NCI-H345 (cell line): ENCODE results near the gene KXD1.

Experiments
- DNase-seq: peaks from one replicate; lab custom pipeline; 2025; lab: John Stamatoyannopoulos, UW

KXD1 gene

GRCh38 chr19:18603255-18603957 is 45.7 kb downstream of the KXD1 start:
- no peak for DNase-seq

- no peak for DNase-seq
These were observed 46.5 kb downstream of the KXD1 start for GRCh38 chr19:18603958-18604819.

DNA sequence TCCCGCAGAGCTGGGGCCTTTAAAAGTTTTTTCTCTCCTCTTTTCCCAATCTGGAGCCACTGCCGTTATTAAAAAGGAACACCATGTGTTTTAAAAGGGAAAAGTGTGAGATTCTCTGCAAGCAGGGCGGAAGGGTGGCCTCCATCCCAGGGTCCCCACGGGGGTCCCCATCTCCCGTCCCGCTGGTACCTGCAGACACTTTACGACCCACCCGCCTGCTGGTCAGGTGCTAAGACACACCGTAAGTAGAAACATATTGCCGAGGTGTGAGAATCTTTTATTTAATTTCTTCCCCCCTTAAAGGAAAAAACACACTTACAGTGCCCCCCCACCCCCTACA is 47.1 kb downstream of the KXD1 start:
- no peak for DNase-seq

GRCh38 chr19:18605196-18605545 is 47.5 kb downstream of the KXD1 start:
- DNase-seq: no peak

- no peak for DNase-seq
These were observed 48.0 kb downstream of the KXD1 start for GRCh38 chr19:18605546-18606280.

GRCh38 chr19:18606281-18607225 is 48.9 kb downstream of the KXD1 start, which contains the start of gene CRLF1:
Gene CRLF1, minus strand, starts transcription at chr19:18606799. Its CDS starts 143 bp downstream, at chr19:18606656.
- no peak for DNase-seq

DNA sequence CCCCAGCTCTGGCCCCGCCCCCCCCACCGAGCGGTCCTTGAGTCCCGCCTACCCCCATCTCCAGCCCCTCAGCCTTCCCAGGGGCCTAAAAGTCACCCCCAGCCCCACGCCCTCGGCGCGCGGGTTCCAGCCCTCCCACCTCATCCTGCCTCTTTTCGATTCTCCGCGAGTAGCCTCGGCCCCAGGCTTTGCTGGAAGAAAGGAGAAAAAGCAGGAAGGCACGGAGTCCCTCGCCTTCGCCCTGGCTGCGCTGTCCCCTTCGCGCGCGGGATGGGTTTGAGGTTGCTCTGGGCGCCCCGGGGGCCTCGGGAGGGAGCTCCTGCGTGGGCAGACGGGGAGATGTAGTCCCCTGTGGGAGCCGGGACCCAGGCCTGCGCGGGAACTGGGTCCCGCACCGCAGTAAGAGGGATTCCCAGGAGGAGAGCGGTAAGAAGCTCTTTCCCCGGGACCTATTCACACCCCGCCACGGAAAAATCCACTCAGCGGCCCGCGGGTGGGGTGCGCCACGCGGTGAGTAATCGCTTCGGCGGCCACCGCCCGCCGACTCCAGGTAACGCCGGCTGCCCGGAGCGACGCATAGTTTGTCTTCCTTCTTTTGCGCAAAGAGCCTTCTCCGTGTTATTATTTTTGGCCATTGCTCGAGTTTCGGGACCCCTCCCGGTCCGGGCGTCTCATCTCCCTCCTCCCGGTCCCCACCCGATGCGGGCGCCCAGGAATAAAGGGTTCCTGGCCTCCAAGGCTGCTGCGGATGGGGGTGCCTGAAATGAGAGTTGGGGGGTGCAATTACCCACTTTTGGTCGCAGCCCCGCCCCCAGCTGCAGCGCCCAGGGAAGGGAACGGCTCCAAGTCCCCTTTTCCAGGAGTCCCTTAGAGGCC is 49.8 kb downstream of the KXD1 start:
- DNase-seq: no peak

- no peak for DNase-seq
These were observed 50.6 kb downstream of the KXD1 start for GRCh38 chr19:18608102-18608804.

DNA sequence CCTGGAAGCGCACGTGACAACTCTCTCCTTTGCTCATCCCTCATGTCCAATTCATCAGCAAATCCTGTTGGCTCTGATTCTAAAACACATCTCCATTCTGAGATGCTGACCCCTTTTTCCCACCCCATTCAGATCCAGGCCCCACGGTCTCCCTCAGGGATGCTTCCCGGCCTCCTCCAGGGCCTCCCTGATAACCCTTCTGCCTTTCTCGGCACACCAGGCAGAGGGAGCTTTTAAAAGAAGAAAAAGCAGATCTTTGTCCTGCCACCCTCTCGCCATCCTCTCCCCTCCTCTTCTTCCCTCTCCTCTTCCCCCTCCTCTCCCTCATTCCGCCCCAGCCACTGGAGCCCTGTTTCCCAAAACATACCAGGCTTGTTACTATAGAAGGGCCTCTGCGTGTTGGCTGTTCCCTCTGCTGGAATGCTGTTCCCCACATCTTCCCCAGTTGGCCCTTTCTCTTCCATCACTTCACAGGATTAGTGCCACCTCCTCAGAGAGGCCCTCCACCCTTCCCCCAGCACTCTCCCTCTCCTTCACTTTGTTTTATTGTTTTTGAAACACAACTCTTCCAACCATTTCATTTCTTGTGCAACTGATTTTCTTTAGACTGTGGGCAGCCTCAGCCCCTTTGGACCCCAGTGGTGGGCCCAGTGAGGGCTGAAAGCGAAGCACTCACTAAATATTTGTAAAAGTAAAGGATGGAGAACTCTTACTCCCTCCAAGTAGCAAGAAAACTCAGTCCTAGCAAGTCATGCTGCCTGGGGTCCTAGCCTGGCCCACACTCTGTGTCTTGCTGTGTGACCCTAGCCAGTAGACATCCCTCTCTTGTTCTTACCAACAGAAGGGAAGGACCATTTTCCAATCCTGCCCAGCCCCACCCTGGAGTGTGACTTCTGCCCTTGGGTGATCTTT is 51.4 kb downstream of the KXD1 start:
- no peak for DNase-seq

DNA sequence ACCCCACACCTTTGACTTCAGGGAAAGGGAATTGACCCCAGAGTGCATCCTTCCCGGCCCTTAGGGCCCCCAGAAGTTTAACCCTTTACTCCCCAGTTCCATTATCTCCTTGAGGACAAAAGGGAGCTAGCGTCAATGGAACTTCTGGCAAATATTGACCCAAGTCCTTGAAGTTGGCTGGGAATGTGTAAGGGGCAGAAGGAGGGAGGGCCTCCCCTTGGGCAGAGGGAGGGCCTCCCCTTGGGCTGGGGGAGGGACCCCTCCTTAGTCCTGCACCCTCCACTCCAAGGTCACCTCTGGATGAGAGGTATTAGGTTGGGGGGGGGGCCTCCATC is 52.0 kb downstream of the KXD1 start:
- no peak for DNase-seq

DNA sequence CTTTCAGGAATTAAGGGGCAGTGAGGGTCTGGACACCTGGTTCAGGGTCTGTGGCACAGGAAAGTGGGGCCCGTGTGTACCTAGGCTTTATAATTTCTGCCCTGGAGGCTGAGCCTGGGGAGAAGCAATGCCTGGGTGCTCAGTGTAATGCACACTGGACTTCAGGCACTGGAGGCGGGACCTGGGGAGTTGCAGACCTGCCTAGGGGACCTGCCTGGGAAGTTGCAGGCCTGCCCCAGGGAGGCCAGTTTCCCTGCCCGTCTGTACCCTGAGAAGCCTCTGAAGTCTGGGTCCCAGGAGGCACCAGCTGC is 52.5 kb downstream of the KXD1 start:
- no peak for DNase-seq

DNA sequence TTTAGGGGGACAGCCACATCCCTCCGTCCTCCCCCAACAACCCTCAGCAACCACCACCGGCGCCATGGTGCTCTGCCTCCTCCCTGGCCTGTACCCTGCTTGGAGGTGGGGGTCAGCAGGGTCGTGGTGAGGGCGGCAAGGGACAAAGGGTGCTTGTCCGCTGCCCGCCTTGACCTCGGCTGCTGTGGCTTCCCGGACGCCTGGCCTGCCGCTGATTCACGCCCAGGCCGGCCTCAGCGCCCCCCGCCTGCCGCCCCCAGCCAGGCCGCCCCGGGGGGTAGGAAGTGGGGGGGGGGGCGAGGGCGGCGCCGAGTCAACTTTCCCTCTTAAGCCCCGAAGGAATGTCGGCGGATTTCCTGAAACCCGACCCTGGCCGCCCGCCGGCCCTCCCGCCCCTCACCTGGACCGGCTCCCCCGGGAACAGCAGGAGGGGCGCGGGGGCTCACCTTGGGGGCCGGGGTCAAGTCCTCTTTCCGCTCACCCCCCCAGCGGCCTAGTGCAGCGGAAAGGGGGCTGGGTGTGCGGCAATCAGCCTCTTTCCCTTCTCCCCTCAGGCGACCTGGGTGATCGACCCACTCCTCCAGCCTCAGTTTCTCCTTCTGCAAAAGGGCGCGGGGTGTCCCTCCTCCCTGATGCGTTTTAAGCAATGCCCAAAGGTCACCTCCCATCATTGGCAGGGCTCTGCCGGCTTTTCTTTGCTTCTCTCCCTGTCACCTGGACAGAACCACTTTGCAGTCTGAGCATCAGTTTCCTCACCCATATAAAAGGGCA is 53.1 kb downstream of the KXD1 start:
- DNase-seq: no peak

DNA sequence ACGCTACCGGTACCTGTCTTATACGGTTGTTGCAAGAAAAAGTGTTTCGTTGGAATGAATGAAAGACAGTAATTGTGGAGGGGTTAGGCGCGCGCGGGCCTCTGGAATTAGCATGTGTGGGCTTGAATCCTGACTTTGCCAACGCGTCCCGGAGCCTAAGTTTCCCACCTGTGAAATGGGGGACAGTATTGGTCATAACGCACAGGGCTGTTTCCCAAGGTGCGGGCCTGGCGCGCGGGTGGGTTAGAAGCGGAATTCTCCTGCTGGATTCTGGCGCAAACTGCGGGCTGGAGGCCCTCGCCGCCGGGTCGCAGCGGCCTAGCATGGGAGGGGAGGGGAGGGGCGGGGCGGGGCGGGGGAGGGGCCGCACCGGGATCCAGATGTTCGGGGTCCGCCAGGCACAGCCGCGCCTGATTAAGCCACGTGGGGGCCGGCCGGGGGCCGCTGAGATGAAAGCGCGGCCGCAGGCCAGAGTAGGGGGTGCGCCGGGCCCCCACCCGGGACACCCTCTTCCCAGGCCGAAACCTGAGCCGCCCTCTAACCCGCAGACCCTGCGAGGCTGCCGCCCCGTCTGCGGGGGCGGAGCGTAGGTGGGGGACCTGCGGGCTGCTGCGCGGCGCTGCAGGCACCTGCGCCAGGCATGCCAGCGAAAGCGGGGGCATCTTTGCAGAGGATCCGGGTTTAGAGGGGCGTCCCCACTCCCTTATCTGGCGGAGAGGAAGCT is 53.8 kb downstream of the KXD1 start:
- no peak for DNase-seq

GRCh38 chr19:18612051-18612771 is 54.5 kb downstream of the KXD1 start:
- DNase-seq: no peak

DNA sequence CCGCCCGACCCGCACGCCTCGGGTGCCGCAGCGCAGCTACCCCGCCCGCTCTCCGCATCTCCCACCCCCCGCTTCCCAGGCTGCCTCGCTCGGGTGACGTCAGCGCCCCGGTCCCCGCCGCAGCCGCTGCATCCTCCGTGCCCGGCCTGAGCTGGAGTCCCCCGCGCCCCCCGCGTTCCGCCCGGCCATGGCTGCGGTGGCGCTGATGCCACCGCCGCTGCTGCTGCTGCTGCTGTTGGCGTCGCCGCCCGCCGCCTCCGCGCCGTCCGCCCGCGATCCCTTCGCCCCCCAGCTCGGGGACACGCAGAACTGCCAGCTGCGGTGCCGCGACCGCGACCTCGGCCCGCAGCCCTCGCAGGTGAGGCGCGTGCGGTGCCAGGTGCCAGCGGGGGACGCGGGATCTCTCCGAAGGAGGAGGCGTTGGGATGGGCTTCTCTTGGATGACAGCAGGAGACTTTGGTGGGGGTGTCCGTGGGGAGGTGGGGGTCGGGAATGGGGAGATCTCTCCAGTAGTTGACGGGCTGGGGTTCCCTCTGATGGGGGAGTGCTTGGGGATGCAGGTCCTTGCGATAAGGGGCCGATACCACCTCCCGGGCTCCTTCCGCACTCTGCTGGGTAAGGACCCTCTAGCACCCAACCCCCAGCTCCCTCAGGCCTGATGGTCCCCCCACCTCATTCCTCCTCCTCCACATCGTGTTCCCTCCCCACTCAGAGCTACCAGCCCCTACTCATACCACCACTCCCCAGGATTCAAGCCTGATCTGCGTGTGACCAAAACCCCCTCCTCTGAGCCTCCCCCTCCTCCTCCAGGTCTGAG is 55.3 kb downstream of the KXD1 start, which contains the start of gene TMEM59L:
Gene TMEM59L (plus strand): TSS at position 99 of the 817 bp plus-strand sequence. CDS start 89 bp downstream, at position 188.
- no peak for DNase-seq

GRCh38 chr19:18613589-18614234 is 56.0 kb downstream of the KXD1 start:
- no peak for DNase-seq
